GM12891 (cell line): ENCODE data around the gene NR2F1-AS1.

ENCODE experiments used
- POLR2A ChIP-seq: IDR thresholded peaks from 2 replicates; pipeline ENCODE4 v1.6.1; 2011; ENCODE audit warnings: low read depth, low read length, control low read depth
- POLR2AphosphoS5 ChIP-seq: IDR thresholded peaks from 2 replicates; pipeline ENCODE4 v1.6.1; 2011; ENCODE audit warnings: low read depth, low read length, control low read depth
- POU2F2 ChIP-seq: IDR thresholded peaks from 2 replicates; pipeline ENCODE4 v1.6.1; 2011; ENCODE audit warnings: low read depth, mild to moderate bottlenecking, control low read depth, low read length, moderate library complexity
- SPI1 ChIP-seq: IDR thresholded peaks from 2 replicates; pipeline ENCODE4 v1.6.1; 2011; ENCODE audit warnings: low read depth, low read length, control low read depth
- TAF1 ChIP-seq: IDR thresholded peaks from 2 replicates; pipeline ENCODE4 v1.6.1; 2011; ENCODE audit warnings: low read depth, low read length, control low read depth

DNA sequence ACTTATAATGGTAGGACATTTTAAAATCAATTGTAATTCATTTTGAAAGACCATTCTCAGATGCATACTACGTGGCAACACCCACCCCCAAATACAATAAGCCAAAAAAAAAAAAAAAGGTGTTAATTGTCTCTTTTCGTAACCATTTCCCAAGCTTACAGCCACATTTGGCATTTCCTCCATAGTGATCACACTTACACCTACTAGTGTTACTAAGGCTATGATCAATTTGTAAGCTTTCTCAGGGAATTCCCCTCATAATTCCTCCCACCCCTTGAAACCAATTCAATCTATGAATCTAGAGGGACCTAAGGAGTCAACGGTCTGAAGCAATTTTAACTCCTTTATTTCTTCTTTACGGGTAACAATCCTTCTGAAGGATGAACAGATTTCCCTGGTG lies 42.1 kb upstream of the NR2F1-AS1 start:
- TF ChIP-seq POLR2AphosphoS5 (no peak), POLR2A (no peak), POU2F2 (no peak), TAF1 (no peak), SPI1 (no peak)
